Hepatocyte (in vitro differentiated cells): ENCODE results near the gene EIF4H.
"Not testable (repeated sequence)": the region's sequence is repeated elsewhere in the genome, so short reads cannot be mapped to it uniquely, and the experiment has no call there.

Experiments used
- CTCF ChIP-seq: fragments of 200-600 bp; sonication (generic); IDR thresholded peaks from 2 replicates; pipeline ENCODE4 v1.5.1; 2016; ENCODE audit warnings: antibody characterized with exemption, mild to moderate bottlenecking; ENCODE audit not compliant: poor library complexity
- EZH2 ChIP-seq: fragments of 200-600 bp; sonication (generic); IDR thresholded peaks from 2 replicates; pipeline ENCODE4 v1.6.1; 2016; ENCODE audit warnings: antibody characterized with exemption, mild to moderate bottlenecking, borderline replicate concordance
- EZH2phosphoT487 ChIP-seq: fragments of 200-600 bp; sonication (generic); IDR thresholded peaks from one replicate; pipeline ENCODE4 v1.6.1; 2018; ENCODE audit warnings: antibody characterized with exemption, mild to moderate bottlenecking, low read depth, moderate library complexity; ENCODE audit not compliant: unreplicated experiment, severe bottlenecking

GRCh38 chr7:74195968-74196654, 22.0 kb downstream of the EIF4H start:
- TF ChIP-seq CTCF, EZH2phosphoT487, EZH2: not testable (repeated sequence)
